ENCODE measurements around the gene UPB1. TPM values are rescaled to one million over a fixed set of nuclear protein-coding genes. Genes with fewer than 3 reads are reported as not detected.

The UPB1 gene
- total and polyA plus RNA-seq, 2 experiments from 2014 or later = 0.13 TPM; not detected in 1

- TF ChIP-seq, protein P1, sequence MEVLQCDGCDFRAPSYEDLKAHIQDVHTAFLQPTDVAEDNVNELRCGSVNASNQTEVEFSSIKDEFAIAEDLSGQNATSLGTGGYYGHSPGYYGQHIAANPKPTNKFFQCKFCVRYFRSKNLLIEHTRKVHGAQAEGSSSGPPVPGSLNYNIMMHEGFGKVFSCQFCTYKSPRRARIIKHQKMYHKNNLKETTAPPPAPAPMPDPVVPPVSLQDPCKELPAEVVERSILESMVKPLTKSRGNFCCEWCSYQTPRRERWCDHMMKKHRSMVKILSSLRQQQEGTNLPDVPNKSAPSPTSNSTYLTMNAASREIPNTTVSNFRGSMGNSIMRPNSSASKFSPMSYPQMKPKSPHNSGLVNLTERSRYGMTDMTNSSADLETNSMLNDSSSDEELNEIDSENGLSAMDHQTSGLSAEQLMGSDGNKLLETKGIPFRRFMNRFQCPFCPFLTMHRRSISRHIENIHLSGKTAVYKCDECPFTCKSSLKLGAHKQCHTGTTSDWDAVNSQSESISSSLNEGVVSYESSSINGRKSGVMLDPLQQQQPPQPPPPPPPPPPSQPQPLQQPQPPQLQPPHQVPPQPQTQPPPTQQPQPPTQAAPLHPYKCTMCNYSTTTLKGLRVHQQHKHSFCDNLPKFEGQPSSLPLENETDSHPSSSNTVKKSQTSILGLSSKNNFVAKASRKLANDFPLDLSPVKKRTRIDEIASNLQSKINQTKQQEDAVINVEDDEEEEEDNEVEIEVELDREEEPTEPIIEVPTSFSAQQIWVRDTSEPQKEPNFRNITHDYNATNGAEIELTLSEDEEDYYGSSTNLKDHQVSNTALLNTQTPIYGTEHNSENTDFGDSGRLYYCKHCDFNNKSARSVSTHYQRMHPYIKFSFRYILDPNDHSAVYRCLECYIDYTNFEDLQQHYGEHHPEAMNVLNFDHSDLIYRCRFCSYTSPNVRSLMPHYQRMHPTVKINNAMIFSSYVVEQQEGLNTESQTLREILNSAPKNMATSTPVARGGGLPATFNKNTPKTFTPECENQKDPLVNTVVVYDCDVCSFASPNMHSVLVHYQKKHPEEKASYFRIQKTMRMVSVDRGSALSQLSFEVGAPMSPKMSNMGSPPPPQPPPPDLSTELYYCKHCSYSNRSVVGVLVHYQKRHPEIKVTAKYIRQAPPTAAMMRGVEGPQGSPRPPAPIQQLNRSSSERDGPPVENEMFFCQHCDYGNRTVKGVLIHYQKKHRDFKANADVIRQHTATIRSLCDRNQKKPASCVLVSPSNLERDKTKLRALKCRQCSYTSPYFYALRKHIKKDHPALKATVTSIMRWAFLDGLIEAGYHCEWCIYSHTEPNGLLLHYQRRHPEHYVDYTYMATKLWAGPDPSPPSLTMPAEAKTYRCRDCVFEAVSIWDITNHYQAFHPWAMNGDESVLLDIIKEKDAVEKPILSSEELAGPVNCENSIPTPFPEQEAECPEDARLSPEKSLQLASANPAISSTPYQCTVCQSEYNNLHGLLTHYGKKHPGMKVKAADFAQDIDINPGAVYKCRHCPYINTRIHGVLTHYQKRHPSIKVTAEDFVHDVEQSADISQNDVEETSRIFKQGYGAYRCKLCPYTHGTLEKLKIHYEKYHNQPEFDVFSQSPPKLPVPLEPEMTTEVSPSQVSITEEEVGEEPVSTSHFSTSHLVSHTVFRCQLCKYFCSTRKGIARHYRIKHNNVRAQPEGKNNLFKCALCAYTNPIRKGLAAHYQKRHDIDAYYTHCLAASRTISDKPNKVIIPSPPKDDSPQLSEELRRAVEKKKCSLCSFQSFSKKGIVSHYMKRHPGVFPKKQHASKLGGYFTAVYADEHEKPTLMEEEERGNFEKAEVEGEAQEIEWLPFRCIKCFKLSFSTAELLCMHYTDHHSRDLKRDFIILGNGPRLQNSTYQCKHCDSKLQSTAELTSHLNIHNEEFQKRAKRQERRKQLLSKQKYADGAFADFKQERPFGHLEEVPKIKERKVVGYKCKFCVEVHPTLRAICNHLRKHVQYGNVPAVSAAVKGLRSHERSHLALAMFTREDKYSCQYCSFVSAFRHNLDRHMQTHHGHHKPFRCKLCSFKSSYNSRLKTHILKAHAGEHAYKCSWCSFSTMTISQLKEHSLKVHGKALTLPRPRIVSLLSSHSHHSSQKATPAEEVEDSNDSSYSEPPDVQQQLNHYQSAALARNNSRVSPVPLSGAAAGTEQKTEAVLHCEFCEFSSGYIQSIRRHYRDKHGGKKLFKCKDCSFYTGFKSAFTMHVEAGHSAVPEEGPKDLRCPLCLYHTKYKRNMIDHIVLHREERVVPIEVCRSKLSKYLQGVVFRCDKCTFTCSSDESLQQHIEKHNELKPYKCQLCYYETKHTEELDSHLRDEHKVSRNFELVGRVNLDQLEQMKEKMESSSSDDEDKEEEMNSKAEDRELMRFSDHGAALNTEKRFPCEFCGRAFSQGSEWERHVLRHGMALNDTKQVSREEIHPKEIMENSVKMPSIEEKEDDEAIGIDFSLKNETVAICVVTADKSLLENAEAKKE (CRISPR knock-in tag; IDR thresholded peaks at IDR 0.05) = no peak
- no peak for TF ChIP-seq ZNF331 (CRISPR knock-in tag; IDR thresholded peaks at IDR 0.05; ENCODE audit: low read depth)
- no peak for TF ChIP-seq CREB1 (CRISPR knock-in tag; IDR thresholded peaks at IDR 0.05; ENCODE audit: low read depth)
- TF ChIP-seq REST (IDR thresholded peaks at IDR 0.05; ENCODE audit: unreplicated experiment) = no peak
- TF ChIP-seq POLR2AphosphoS5 (IDR thresholded peaks at IDR 0.05; ENCODE audit: low read depth) = no peak
- no peak for TF ChIP-seq EZH2phosphoT487 (IDR thresholded peaks at IDR 0.05; ENCODE audit: unreplicated experiment)
- TF ChIP-seq NANOG (IDR thresholded peaks at IDR 0.05; ENCODE audit: borderline replicate concordance) = no peak
- TF ChIP-seq JUNB (IDR thresholded peaks at IDR 0.05; ENCODE audit: unreplicated experiment) = no peak
Measured at GRCh38 chr22:24481641-24482040, 13.5 kb upstream of the UPB1 start (continued).
